Peyer's patch (tissue), 4 donors: ENCODE measurements around the gene CYP4F3.
"Not testable (repeated sequence)": the region's sequence is repeated elsewhere in the genome, so short reads cannot be mapped to it uniquely, and the experiment has no call there.

Experiments used
- CTCF ChIP-seq, 6 experiments: fragments of 450-650 bp in 4 of 6; fragments of 200-600 bp in 2 of 6; sonication (generic) in 1 of 6; IDR thresholded peaks; one replicate each; pipeline ENCODE4 v1.5.1; 2017 to 2019; ENCODE audit warnings: antibody characterized with exemption in 6 of 6, mild to moderate bottlenecking in 3 of 6, moderate library complexity in 1 of 6
- POLR2A ChIP-seq, 2 donors: fragments of 450-650 bp; IDR thresholded peaks; one replicate each; pipeline ENCODE4 v1.5.1; 2017; ENCODE audit warnings: antibody characterized with exemption in 2 of 2, mild to moderate bottlenecking in 2 of 2, moderate library complexity in 2 of 2

- TF ChIP-seq CTCF, POLR2A (IDR thresholded peaks at IDR 0.05): not testable (repeated sequence)
Observed at GRCh38 chr19:15679865-15680264, 39.2 kb downstream of the CYP4F3 start.
